Breast epithelium (tissue), 4 donors: ENCODE results near the gene BCL2. TPM values are rescaled to one million over a fixed set of nuclear protein-coding genes. Genes with fewer than 3 reads are reported as not detected.

Experiments
- DNase-seq, 2 donors: peaks; one replicate each; pipeline ENCODE4 v3.0.0-alpha.2; 2019; ENCODE audit warnings: low spot score in 2 of 2
- H3K27ac ChIP-seq, 2 donors: fragments of 200-600 bp; sonication (generic) in 1 of 2; one replicate each; pipeline ENCODE4 v1.5.1; 2016 to 2019; ENCODE audit warnings: mild to moderate bottlenecking in 1 of 2
- H3K27me3 ChIP-seq, 2 donors: fragments of 200-600 bp; sonication (generic) in 1 of 2; one replicate each; pipeline versions ENCODE4 v1.5.1 to v1.6.0; 2017 to 2019; ENCODE audit warnings: control low read depth in 1 of 2, mild to moderate bottlenecking in 1 of 2
- H3K36me3 ChIP-seq: fragments of 200-600 bp; one replicate; pipeline ENCODE4 v1.5.1; 2019
- H3K4me1 ChIP-seq, 2 donors: fragments of 200-600 bp; sonication (generic); one replicate each; pipeline ENCODE4 v1.5.1; 2016 to 2019; ENCODE audit warnings: control low read depth in 1 of 2
- H3K4me3 ChIP-seq, 3 donors: fragments of 200-600 bp; sonication (generic); 1 replicate in 2 of 3; 2 replicates in 1 of 3; pipeline ENCODE4 v1.5.1; 2016 to 2019; ENCODE audit warnings: mild to moderate bottlenecking in 3 of 3, moderate library complexity in 2 of 3
- H3K9me3 ChIP-seq, 2 donors: fragments of 200-600 bp; sonication (generic) in 1 of 2; one replicate each; pipeline ENCODE4 v1.5.1; 2016 to 2019; ENCODE audit warnings: control low read depth in 1 of 2
- CTCF ChIP-seq, 3 donors: fragments of 450-650 bp; IDR thresholded peaks; one replicate each; pipeline ENCODE4 v1.5.1; 2016 to 2017; ENCODE audit warnings: antibody characterized with exemption in 3 of 3, mild to moderate bottlenecking in 3 of 3, moderate library complexity in 3 of 3
- POLR2A ChIP-seq: fragments of 450-650 bp; IDR thresholded peaks from one replicate; pipeline ENCODE4 v1.6.1; 2016; ENCODE audit warnings: antibody characterized with exemption, mild to moderate bottlenecking, moderate library complexity
- POLR2AphosphoS5 ChIP-seq, 3 donors: sonication (generic); formaldehyde crosslinking; IDR thresholded peaks; one replicate each; pipeline ENCODE4 v1.6.1; 2017; ENCODE audit warnings: antibody characterized with exemption in 3 of 3
- intact Hi-C: fragments of 100-400 bp; cut with DNase I; formaldehyde crosslinking; loops from one replicate; pipeline ENCODE4 v1.15.1; 2023; ENCODE audit warnings: low total_unique reads
- total RNA-seq, 3 donors: library from RNA; depleted of rRNA; stranded (reverse); fragments of >200 nt; gene quantifications; one replicate each; pipeline ENCODE4 v1.1.0, GENCODE V29; 2016

BCL2 gene
- total RNA-seq, 3 donors from 2014 or later: 41.3 to 82.5 (median 43.6) TPM

GRCh38 chr18:63102941-63103744 is 216.4 kb downstream of the BCL2 start:
- no peak for TF ChIP-seq POLR2A
- TF ChIP-seq CTCF (IDR thresholded peaks at IDR 0.05): no peak
- no peak for TF ChIP-seq POLR2AphosphoS5 (IDR thresholded peaks at IDR 0.05)
- Histone ChIP-seq H3K4me1 (no peaks in the 10 kb centered on the region), H3K4me3 (no peak overlapping the region), H3K36me3 (no peaks in the 10 kb centered on the region), H3K27ac (no peak overlapping the region), H3K27me3 (no peaks in the 10 kb centered on the region), H3K9me3 (no peaks in the 10 kb centered on the region)
- no peak for DNase-seq
- intact Hi-C loops: no loop called here

GRCh38 chr18:63100630-63101055 is 218.9 kb downstream of the BCL2 start:
- intact Hi-C loops: no loop called here
- Histone ChIP-seq H3K9me3 (no peaks in the 10 kb centered on the region), H3K4me3 (no peak overlapping the region), H3K27me3 (no peaks in the 10 kb centered on the region), H3K27ac (no peak overlapping the region), H3K4me1 (no peaks in the 10 kb centered on the region), H3K36me3 (no peaks in the 10 kb centered on the region)
- no peak for DNase-seq
- TF ChIP-seq POLR2A: no peak
- no peak for TF ChIP-seq POLR2AphosphoS5 (IDR thresholded peaks at IDR 0.05)

GRCh38 chr18:63099848-63100629 is 219.5 kb downstream of the BCL2 start:
- intact Hi-C loops: no loop called here
- H3K9me3 ChIP-seq: no peaks in the 10 kb centered on the region
- TF ChIP-seq CTCF (IDR thresholded peaks at IDR 0.05) (no peak), POLR2A (no peak), POLR2AphosphoS5 (IDR thresholded peaks at IDR 0.05) (no peak)
- no peak overlapping the region for H3K27ac ChIP-seq
- H3K27me3 ChIP-seq: no peaks in the 10 kb centered on the region
- no peak for DNase-seq
- H3K4me3 ChIP-seq: no peak overlapping the region
- H3K4me1 ChIP-seq: no peaks in the 10 kb centered on the region
- H3K36me3 ChIP-seq: no peaks in the 10 kb centered on the region

- Histone ChIP-seq H3K27ac (no peak overlapping the region), H3K4me3 (no peak overlapping the region), H3K36me3 (no peaks in the 10 kb centered on the region), H3K9me3 (no peaks in the 10 kb centered on the region), H3K4me1 (no peaks in the 10 kb centered on the region), H3K27me3 (no peaks in the 10 kb centered on the region)
- TF ChIP-seq POLR2AphosphoS5 (IDR thresholded peaks at IDR 0.05) (no peak), CTCF (IDR thresholded peaks at IDR 0.05) (no peak), POLR2A (no peak)
- intact Hi-C loops: no loop called here
- DNase-seq: no peak
These were observed 220.3 kb downstream of the BCL2 start for GRCh38 chr18:63099091-63099840.

- no peaks in the 10 kb centered on the region for H3K9me3 ChIP-seq
- TF ChIP-seq POLR2A (no peak), CTCF (IDR thresholded peaks at IDR 0.05) (no peak), POLR2AphosphoS5 (IDR thresholded peaks at IDR 0.05) (no peak)
- no peak for DNase-seq
- no peaks in the 10 kb centered on the region for H3K4me1 ChIP-seq
- intact Hi-C loops: no loop called here
- H3K4me3 ChIP-seq: no peak overlapping the region
- H3K36me3 ChIP-seq: no peaks in the 10 kb centered on the region
- no peak overlapping the region for H3K27ac ChIP-seq
- H3K27me3 ChIP-seq: no peaks in the 10 kb centered on the region
These were observed 221.3 kb downstream of the BCL2 start for GRCh38 chr18:63098018-63098981.
